Neural cell (in vitro differentiated cells): ENCODE measurements around the gene AFTPH. TPM values are rescaled to one million over a fixed set of nuclear protein-coding genes. Genes with fewer than 3 reads are reported as not detected.

Experiments used
- H2AFZ ChIP-seq: fragments of 200-600, 300-800 bp; sonication (generic), shearing (Covaris generic); 2 replicates; pipeline ENCODE4 v1.6.0; 2014; ENCODE audit warnings: low read depth, mild to moderate bottlenecking, antibody characterized with exemption, low read length, moderate library complexity
- H3F3A ChIP-seq: fragments of 200-600 bp; shearing (Covaris generic); 2 replicates; pipeline ENCODE4 v1.6.1; 2016; ENCODE audit warnings: mild to moderate bottlenecking, moderate library complexity, mixed read lengths, antibody characterized with exemption, low read length; ENCODE audit not compliant: insufficient read depth, poor library complexity, severe bottlenecking
- H3K27ac ChIP-seq: fragments of 200-600, 300-800 bp; sonication (generic), shearing (Covaris generic); 2 replicates; pipeline ENCODE4 v1.5.1; 2014; ENCODE audit warnings: mild to moderate bottlenecking, low read length, moderate library complexity
- H3K27me3 ChIP-seq: fragments of 300-800, 200-600 bp; sonication (generic), shearing (Covaris generic); 2 replicates; pipeline ENCODE4 v1.6.0; 2014; ENCODE audit warnings: mild to moderate bottlenecking, low read depth, low read length, moderate library complexity; ENCODE audit not compliant: insufficient read depth
- H3K36me3 ChIP-seq: fragments of 300-800, 200-600 bp; sonication (generic), shearing (Covaris generic); 2 replicates; pipeline ENCODE4 v1.5.1; 2014; ENCODE audit warnings: mild to moderate bottlenecking, antibody characterized with exemption, low read length, moderate library complexity; ENCODE audit not compliant: insufficient read depth
- H3K4me2 ChIP-seq: fragments of 300-800, 200-600 bp; sonication (generic), shearing (Covaris generic); 2 replicates; pipeline ENCODE4 v1.6.0; 2014; ENCODE audit warnings: mild to moderate bottlenecking, low read length
- H3K4me3 ChIP-seq: fragments of 300-800, 200-600 bp; sonication (generic), shearing (Covaris generic); 2 replicates; pipeline ENCODE4 v1.5.1; 2014; ENCODE audit warnings: mild to moderate bottlenecking, low read length, moderate library complexity
- H3K79me2 ChIP-seq: fragments of 200-600 bp; shearing (Covaris generic); replicated peaks from 2 replicates; pipeline ENCODE4 v1.6.0; 2014; ENCODE audit warnings: mild to moderate bottlenecking, low read length, moderate library complexity; ENCODE audit not compliant: insufficient read depth
- H3K9ac ChIP-seq: fragments of 300-800, 200-600 bp; sonication (generic), shearing (Covaris generic); 2 replicates; pipeline ENCODE4 v1.6.1; 2016; ENCODE audit warnings: mild to moderate bottlenecking, low read length, mixed read lengths
- H3K9me2 ChIP-seq: fragments of 200-600 bp; shearing (Covaris generic); 2 replicates; pipeline ENCODE4 v1.6.1; 2016; ENCODE audit warnings: mild to moderate bottlenecking, low read length, mixed read lengths; ENCODE audit not compliant: insufficient read depth
- H3K9me3 ChIP-seq: fragments of 200-600, 300-800 bp; sonication (generic), shearing (Covaris generic); 2 replicates; pipeline ENCODE4 v1.6.1; 2016; ENCODE audit warnings: mild to moderate bottlenecking, mixed run types, low read length, moderate library complexity, mixed read lengths
- H4K20me1 ChIP-seq: fragments of 200-600 bp; shearing (Covaris generic); 2 replicates; pipeline ENCODE4 v1.6.1; 2016; ENCODE audit warnings: mild to moderate bottlenecking, mixed run types; ENCODE audit not compliant: insufficient read depth
- EP300 ChIP-seq: fragments of 450-650 bp; conservative IDR thresholded peaks from 2 replicates; pipeline ENCODE4 v1.6.1; 2014; ENCODE audit warnings: antibody characterized with exemption, mild to moderate bottlenecking, moderate library complexity; ENCODE audit not compliant: poor library complexity, severe bottlenecking
- EZH2 ChIP-seq: fragments of 200-600, 300-800 bp; shearing (Covaris generic), sonication (generic); IDR thresholded peaks from 2 replicates; pipeline ENCODE4 v1.6.1; 2014; ENCODE audit warnings: antibody characterized with exemption, low read length, borderline replicate concordance, mild to moderate bottlenecking; ENCODE audit not compliant: insufficient read depth, poor library complexity, severe bottlenecking
- MXI1 ChIP-seq: fragments of 450-650 bp; conservative IDR thresholded peaks from 2 replicates; pipeline ENCODE4 v1.6.1; 2014; ENCODE audit warnings: antibody characterized with exemption, mild to moderate bottlenecking; ENCODE audit not compliant: poor library complexity, severe bottlenecking
- POLR2AphosphoS5 ChIP-seq: IDR thresholded peaks from 2 replicates; pipeline ENCODE4 v1.6.1; 2012
- RAD21 ChIP-seq: fragments of 450-650 bp; conservative IDR thresholded peaks from 2 replicates; pipeline ENCODE4 v1.6.1; 2014; ENCODE audit warnings: antibody characterized with exemption, mild to moderate bottlenecking, moderate library complexity
- REST ChIP-seq: IDR thresholded peaks from 2 replicates; pipeline ENCODE4 v1.6.1; 2012; ENCODE audit warnings: borderline replicate concordance
- SMC3 ChIP-seq: fragments of 450-650 bp; conservative IDR thresholded peaks from 2 replicates; pipeline ENCODE4 v1.6.1; 2014; ENCODE audit warnings: antibody characterized with exemption, mild to moderate bottlenecking, moderate library complexity; ENCODE audit not compliant: poor library complexity
- TAF1 ChIP-seq: IDR thresholded peaks from 2 replicates; pipeline ENCODE4 v1.6.1; 2012; ENCODE audit warnings: low read depth
- polyA plus RNA-seq: library from polyadenylated mRNA; depleted of rRNA; stranded (reverse); fragments of >200 nt; gene quantifications from 2 replicates; pipeline ENCODE4 v1.2.3, GENCODE V29; 2014
- TF ChIP-seq, protein P1 (sequence below): fragments of 450-650 bp; IDR thresholded peaks from 2 replicates; pipeline ENCODE4 v1.5.1; 2014; ENCODE audit warnings: antibody characterized with exemption, mild to moderate bottlenecking, moderate library complexity; ENCODE audit not compliant: poor library complexity, severe bottlenecking

The AFTPH gene
- polyA plus RNA-seq, 1 donor from 2014 or later, result 63.0 TPM

DNA sequence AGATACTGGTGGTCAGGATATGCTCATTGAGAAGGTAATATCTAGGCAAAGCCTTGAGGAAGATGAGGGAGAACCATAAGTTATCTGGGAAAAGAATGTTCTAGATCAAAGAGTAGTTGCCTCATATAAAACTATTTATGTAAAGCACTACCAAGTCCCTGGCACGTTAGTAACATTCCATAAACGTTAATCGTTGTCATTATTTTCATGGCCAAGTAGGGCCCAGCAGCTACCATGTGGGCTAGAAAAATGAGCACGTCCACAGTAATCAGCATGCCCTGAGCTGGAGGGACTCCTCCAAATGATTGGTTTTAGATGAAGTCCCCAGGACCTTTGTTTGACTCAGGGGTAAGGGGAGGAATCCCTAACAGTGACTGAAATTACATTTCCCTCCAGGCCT is 32.7 kb upstream of the AFTPH start:
- Histone ChIP-seq H3K36me3 (no peaks in the 10 kb centered on the region), H3K79me2 (no peaks in the 10 kb centered on the region), H3F3A (no peaks in the 10 kb centered on the region), H3K4me3 (no peak overlapping the region), H3K9me3 (no peaks in the 10 kb centered on the region), H3K27ac (no peak overlapping the region), H3K9me2 (no peaks in the 10 kb centered on the region), H4K20me1 (no peaks in the 10 kb centered on the region), H3K27me3 (no peaks in the 10 kb centered on the region), H3K4me2 (no peak overlapping the region), H2AFZ (no peak overlapping the region), H3K9ac (no peak overlapping the region)
- TF ChIP-seq, protein P1, sequence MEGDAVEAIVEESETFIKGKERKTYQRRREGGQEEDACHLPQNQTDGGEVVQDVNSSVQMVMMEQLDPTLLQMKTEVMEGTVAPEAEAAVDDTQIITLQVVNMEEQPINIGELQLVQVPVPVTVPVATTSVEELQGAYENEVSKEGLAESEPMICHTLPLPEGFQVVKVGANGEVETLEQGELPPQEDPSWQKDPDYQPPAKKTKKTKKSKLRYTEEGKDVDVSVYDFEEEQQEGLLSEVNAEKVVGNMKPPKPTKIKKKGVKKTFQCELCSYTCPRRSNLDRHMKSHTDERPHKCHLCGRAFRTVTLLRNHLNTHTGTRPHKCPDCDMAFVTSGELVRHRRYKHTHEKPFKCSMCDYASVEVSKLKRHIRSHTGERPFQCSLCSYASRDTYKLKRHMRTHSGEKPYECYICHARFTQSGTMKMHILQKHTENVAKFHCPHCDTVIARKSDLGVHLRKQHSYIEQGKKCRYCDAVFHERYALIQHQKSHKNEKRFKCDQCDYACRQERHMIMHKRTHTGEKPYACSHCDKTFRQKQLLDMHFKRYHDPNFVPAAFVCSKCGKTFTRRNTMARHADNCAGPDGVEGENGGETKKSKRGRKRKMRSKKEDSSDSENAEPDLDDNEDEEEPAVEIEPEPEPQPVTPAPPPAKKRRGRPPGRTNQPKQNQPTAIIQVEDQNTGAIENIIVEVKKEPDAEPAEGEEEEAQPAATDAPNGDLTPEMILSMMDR, result no peak
- TF ChIP-seq MXI1 (no peak), EZH2 (no peak), POLR2AphosphoS5 (no peak), SMC3 (no peak), TAF1 (no peak), RAD21 (no peak), REST (no peak), EP300 (no peak)

GRCh38 chr2:64492272-64492671 is 31.9 kb upstream of the AFTPH start:
- no peak for TF ChIP-seq MXI1
- TF ChIP-seq EP300, result no peak
- TF ChIP-seq RAD21, result no peak
- no peak for TF ChIP-seq TAF1
- TF ChIP-seq, protein P1, result no peak
- TF ChIP-seq SMC3, result no peak
- no peak for TF ChIP-seq EZH2
- no peak for TF ChIP-seq POLR2AphosphoS5
- TF ChIP-seq REST, result no peak
- Histone ChIP-seq H4K20me1 (no peaks in the 10 kb centered on the region), H3K9ac (no peak overlapping the region), H2AFZ (no peak overlapping the region), H3K4me3 (no peak overlapping the region), H3K9me3 (no peaks in the 10 kb centered on the region), H3F3A (no peaks in the 10 kb centered on the region), H3K36me3 (no peaks in the 10 kb centered on the region), H3K4me2 (no peak overlapping the region), H3K79me2 (no peaks in the 10 kb centered on the region), H3K27me3 (no peaks in the 10 kb centered on the region), H3K9me2 (no peaks in the 10 kb centered on the region), H3K27ac (no peak overlapping the region)
